Neuronal stem cell (in vitro differentiated cells): ENCODE measurements around the gene FAM240A.

Experiments
- DNase-seq: peaks from one replicate; pipeline ENCODE4 v3.0.0-alpha.2; 2013; ENCODE audit warnings: low spot score
- H2AFZ ChIP-seq: one replicate; pipeline ENCODE4 v1.6.1; 2013; ENCODE audit warnings: mild to moderate bottlenecking, low read length, inconsistent platforms
- H2AK5ac ChIP-seq: 2 replicates; pipeline ENCODE4 v1.6.1; 2013; ENCODE audit warnings: low read depth, mild to moderate bottlenecking, inconsistent platforms, low read length, moderate library complexity, mixed read lengths
- H2BK120ac ChIP-seq: 2 replicates; pipeline ENCODE4 v1.6.1; 2013; ENCODE audit warnings: low read depth, mild to moderate bottlenecking, inconsistent platforms, low read length, moderate library complexity, mixed read lengths
- H2BK12ac ChIP-seq: one replicate; pipeline ENCODE4 v1.6.1; 2013; ENCODE audit warnings: low read length, inconsistent platforms
- H2BK15ac ChIP-seq: 2 replicates; pipeline ENCODE4 v1.6.1; 2013; ENCODE audit warnings: mild to moderate bottlenecking, low read length, inconsistent platforms, mixed read lengths
- H2BK5ac ChIP-seq: one replicate; pipeline ENCODE4 v1.6.1; 2013; ENCODE audit warnings: inconsistent platforms, mild to moderate bottlenecking, low read length, moderate library complexity
- H3K14ac ChIP-seq: one replicate; pipeline ENCODE4 v1.6.1; 2013; ENCODE audit warnings: low read length, inconsistent platforms
- H3K18ac ChIP-seq: 2 replicates; pipeline ENCODE4 v1.6.1; 2013; ENCODE audit warnings: low read length, inconsistent platforms
- H3K23ac ChIP-seq: 2 replicates; pipeline ENCODE4 v1.6.1; 2013; ENCODE audit warnings: low read depth, mild to moderate bottlenecking, mixed read lengths, low read length, inconsistent platforms; ENCODE audit not compliant: poor library complexity
- H3K27ac ChIP-seq: replicated peaks from 3 replicates; pipeline ENCODE4 v1.5.1; 2013; ENCODE audit warnings: low read length, inconsistent platforms
- H3K27me3 ChIP-seq, 3 experiments: 2 replicates each; pipeline ENCODE4 v1.6.1; 2013; ENCODE audit warnings: low read length in 3 of 3, mild to moderate bottlenecking in 2 of 3, inconsistent platforms in 1 of 3, low read depth in 1 of 3, mixed read lengths in 1 of 3, moderate library complexity in 1 of 3; ENCODE audit not compliant: control insufficient read depth in 3 of 3, insufficient read depth in 3 of 3
- H3K36me3 ChIP-seq, 2 donors: replicated peaks in 1 of 2; 2 replicates each; pipeline ENCODE4 v1.6.1; 2013; ENCODE audit warnings: low read length in 2 of 2; ENCODE audit not compliant: control insufficient read depth in 2 of 2, insufficient read depth in 2 of 2
- H3K4ac ChIP-seq: 2 replicates; pipeline ENCODE4 v1.6.1; 2013; ENCODE audit warnings: inconsistent platforms, mild to moderate bottlenecking, low read length, moderate library complexity
- H3K4me1 ChIP-seq, 2 donors: 1 replicate in 1 of 2; 2 replicates in 1 of 2; pipeline ENCODE4 v1.6.1; 2013; ENCODE audit warnings: low read length in 2 of 2, low read depth in 1 of 2; ENCODE audit not compliant: control insufficient read depth in 2 of 2, insufficient read depth in 1 of 2
- H3K4me2 ChIP-seq: one replicate; pipeline ENCODE4 v1.6.1; 2013; ENCODE audit warnings: mild to moderate bottlenecking, low read length, inconsistent platforms; ENCODE audit not compliant: insufficient read depth, poor library complexity, severe bottlenecking
- H3K4me3 ChIP-seq, 2 donors: 2 replicates each; pipeline ENCODE4 v1.5.1; 2013; ENCODE audit warnings: low read length in 2 of 2, mild to moderate bottlenecking in 2 of 2, inconsistent platforms in 1 of 2, moderate library complexity in 1 of 2
- H3K79me1 ChIP-seq: one replicate; pipeline ENCODE4 v1.6.1; 2013; ENCODE audit warnings: low read depth, mild to moderate bottlenecking, inconsistent platforms, low read length, moderate library complexity
- H3K9ac ChIP-seq: one replicate; pipeline ENCODE4 v1.6.1; 2013; ENCODE audit warnings: mild to moderate bottlenecking, low read depth, low read length, inconsistent platforms; ENCODE audit not compliant: poor library complexity
- H3K9me3 ChIP-seq, 2 donors: replicated peaks in 1 of 2; 2 replicates each; pipeline versions ENCODE3 to v1.6.1; 2013; ENCODE audit warnings: low read length in 2 of 2, mild to moderate bottlenecking in 2 of 2, inconsistent platforms in 1 of 2, low read depth in 1 of 2, mixed read lengths in 1 of 2, moderate library complexity in 1 of 2; ENCODE audit not compliant: control insufficient read depth in 2 of 2, insufficient read depth in 1 of 2
- H4K8ac ChIP-seq: one replicate; pipeline ENCODE4 v1.6.1; 2013; ENCODE audit warnings: low read depth, mild to moderate bottlenecking, inconsistent platforms, low read length, moderate library complexity
- H4K91ac ChIP-seq: one replicate; pipeline ENCODE4 v1.6.1; 2013; ENCODE audit warnings: low read length, low read depth, mild to moderate bottlenecking, inconsistent platforms; ENCODE audit not compliant: poor library complexity
- WGBS, 2 donors: extraction: QIAGEN DNeasy Blood & Tissue Kit; methylation state at CpG; one replicate each; pipeline ENCODE4 v1.1.7; 2013; ENCODE audit warnings: missing lambda C conversion rate in 2 of 2, mixed read lengths in 1 of 2; ENCODE audit not compliant: insufficient read length in 2 of 2, insufficient replicate concordance in 1 of 2; ENCODE audit errors: extremely low coverage in 2 of 2; 5-methylcytosine and 5-hydroxymethylcytosine counted together

FAM240A gene

DNA sequence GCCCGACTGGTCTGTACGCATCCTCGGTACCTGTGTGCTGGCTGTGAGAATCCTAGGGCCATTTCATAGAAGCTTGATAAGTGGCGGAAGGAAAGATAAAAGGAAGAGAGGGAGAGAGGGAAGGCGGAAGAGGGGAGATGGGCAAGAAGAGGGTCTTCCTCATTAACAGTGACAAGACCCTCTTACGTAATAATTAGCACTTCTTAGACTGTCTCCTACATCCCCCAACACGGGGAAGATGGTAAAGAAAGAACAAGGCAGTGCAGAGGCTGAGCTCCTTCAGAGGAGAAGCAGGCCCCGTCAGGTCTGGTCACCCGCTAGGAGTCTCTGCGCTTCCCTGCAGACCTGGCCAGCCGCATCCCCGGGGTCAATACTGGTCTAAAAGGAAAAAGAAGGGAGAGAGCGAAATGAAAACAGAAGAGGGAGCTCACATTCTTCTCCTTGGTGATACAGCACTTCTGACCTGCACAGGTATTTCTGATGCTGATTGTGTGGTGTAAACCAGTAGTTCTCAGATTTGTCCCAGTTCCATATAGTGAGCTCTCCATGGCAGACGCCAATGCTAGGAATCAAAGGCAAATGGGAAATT, 19.0 kb upstream of the FAM240A start:
- Histone ChIP-seq H3K9ac (no peak overlapping the region), H4K91ac (no peak overlapping the region), H3K4me2 (no peak overlapping the region), H4K8ac (no peak overlapping the region), H3K9me3 (no peaks in the 10 kb centered on the region), H2BK12ac (no peak overlapping the region), H2AK5ac (no peak overlapping the region), H3K4ac (no peak overlapping the region), H2AFZ (no peak overlapping the region), H3K18ac (no peak overlapping the region), H3K27me3 (no peaks in the 10 kb centered on the region), H3K14ac (no peak overlapping the region), H3K4me3 (no peak overlapping the region), H2BK15ac (no peak overlapping the region), H2BK5ac (no peak overlapping the region), H3K4me1 (peaks cover 0 to 1% of the 10 kb centered on the region in 2 donors), H3K27ac (no peak overlapping the region), H3K36me3 (no peaks in the 10 kb centered on the region), H2BK120ac (no peak overlapping the region), H3K79me1 (no peaks in the 10 kb centered on the region), H3K23ac (no peak overlapping the region)
- WGBS, 2 donors: no CpG with 5 or more reads among the region's 14 CpGs
- no peak for DNase-seq

DNA sequence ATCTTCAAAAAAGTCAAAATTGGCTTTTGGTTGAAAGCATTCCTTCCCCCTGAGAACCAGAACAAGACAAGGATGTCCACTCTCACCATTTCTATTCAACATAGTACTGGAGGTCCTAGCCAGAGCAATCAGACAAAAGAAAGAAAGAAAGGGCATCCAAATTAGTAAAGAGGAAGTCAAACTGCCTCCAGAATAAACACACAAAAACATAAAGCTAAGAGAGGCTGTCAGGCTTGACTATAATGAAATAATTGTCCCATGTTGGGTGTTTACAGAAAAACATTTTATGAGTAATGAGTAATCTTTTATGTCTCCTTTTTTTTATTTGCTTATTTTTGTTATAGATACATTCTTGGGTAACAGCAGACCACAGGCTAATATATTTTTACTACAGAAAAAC, 18.3 kb upstream of the FAM240A start:
- Histone ChIP-seq H3K9ac (no peak overlapping the region), H2AK5ac (no peak overlapping the region), H4K8ac (no peak overlapping the region), H3K9me3 (no peaks in the 10 kb centered on the region), H3K23ac (no peak overlapping the region), H3K4me2 (no peak overlapping the region), H3K14ac (no peak overlapping the region), H3K4me1 (peaks cover 0 to 1% of the 10 kb centered on the region in 2 donors), H4K91ac (no peak overlapping the region), H3K79me1 (no peaks in the 10 kb centered on the region), H3K4ac (no peak overlapping the region), H3K36me3 (no peaks in the 10 kb centered on the region), H3K27ac (no peak overlapping the region), H2BK5ac (no peak overlapping the region), H3K27me3 (no peaks in the 10 kb centered on the region), H2BK12ac (no peak overlapping the region), H3K18ac (no peak overlapping the region), H2BK120ac (no peak overlapping the region), H3K4me3 (no peak overlapping the region), H2AFZ (no peak overlapping the region), H2BK15ac (no peak overlapping the region)
- DNase-seq: no peak

DNA sequence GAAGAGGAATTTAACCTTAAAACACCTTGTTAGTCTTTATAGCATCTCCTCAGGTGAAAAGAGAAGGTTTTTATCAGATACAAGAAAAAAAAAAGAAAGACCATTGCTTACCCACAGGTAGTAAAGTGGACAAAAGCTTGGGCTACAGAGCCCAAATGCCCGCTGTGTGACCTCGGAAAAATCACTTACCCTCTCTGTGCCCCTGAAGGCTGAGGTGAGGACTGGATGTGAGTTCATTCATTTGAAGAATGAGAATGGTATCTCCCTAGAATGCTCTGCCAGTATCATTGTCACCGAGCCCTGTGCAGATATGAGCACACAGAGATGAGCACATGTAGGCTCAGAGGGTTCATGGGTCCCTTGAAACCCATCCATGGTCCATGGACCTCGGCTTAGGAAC, 17.6 kb upstream of the FAM240A start:
- WGBS, 2 donors: no CpG with 5 or more reads among the region's 4 CpGs
- H3K36me3 ChIP-seq: no peaks in the 10 kb centered on the region
- no peak overlapping the region for H2AK5ac ChIP-seq
- no peak overlapping the region for H3K27ac ChIP-seq
- no peak overlapping the region for H4K91ac ChIP-seq
- H2AFZ ChIP-seq: no peak overlapping the region
- no peak overlapping the region for H3K14ac ChIP-seq
- H3K23ac ChIP-seq: no peak overlapping the region
- H2BK15ac ChIP-seq: no peak overlapping the region
- H3K79me1 ChIP-seq: no peaks in the 10 kb centered on the region
- DNase-seq: no peak
- H3K4me2 ChIP-seq: no peak overlapping the region
- H2BK120ac ChIP-seq: no peak overlapping the region
- no peak overlapping the region for H3K4ac ChIP-seq
- no peaks in the 10 kb centered on the region for H3K9me3 ChIP-seq
- no peak overlapping the region for H3K9ac ChIP-seq
- H3K18ac ChIP-seq: no peak overlapping the region
- H2BK5ac ChIP-seq: no peak overlapping the region
- no peak overlapping the region for H2BK12ac ChIP-seq
- no peaks in the 10 kb centered on the region for H3K27me3 ChIP-seq
- no peak overlapping the region for H3K4me3 ChIP-seq
- peaks cover 0 to 1% of the 10 kb centered on the region in 2 donors for H3K4me1 ChIP-seq
- no peak overlapping the region for H4K8ac ChIP-seq

DNA sequence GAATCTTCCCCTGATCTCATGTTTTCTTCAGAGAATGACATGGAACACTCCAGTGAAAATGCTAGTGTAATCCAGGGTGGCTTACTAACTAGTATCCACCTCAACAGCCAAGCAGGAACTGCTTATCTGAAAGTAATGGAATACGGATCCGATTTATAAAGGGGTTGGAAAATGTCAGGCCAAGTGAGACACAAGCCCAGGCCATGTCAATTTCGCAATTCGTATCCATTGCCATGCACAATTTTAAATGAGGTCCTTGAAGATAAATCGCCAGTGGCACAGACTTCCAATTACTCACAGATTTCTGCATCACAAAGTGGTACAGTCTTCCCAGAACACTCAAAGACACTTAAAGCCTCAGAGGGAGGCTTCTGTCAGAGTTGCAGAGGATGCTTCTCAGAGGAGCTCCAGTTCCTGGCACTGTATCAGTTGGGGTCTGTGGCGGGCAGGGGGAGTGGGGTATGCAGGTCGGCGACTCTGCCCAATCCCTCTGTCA, 16.5 kb upstream of the FAM240A start:
- Histone ChIP-seq H3K18ac (no peak overlapping the region), H3K36me3 (no peaks in the 10 kb centered on the region), H3K9ac (no peak overlapping the region), H2AFZ (no peak overlapping the region), H2AK5ac (no peak overlapping the region), H2BK120ac (no peak overlapping the region), H4K91ac (no peak overlapping the region), H2BK5ac (no peak overlapping the region), H3K9me3 (no peaks in the 10 kb centered on the region), H3K27me3 (no peaks in the 10 kb centered on the region), H3K4me2 (no peak overlapping the region), H3K27ac (no peak overlapping the region), H2BK12ac (no peak overlapping the region), H3K4me3 (no peak overlapping the region), H2BK15ac (no peak overlapping the region), H3K23ac (no peak overlapping the region), H3K14ac (no peak overlapping the region), H3K4me1 (peaks cover 0 to 1% of the 10 kb centered on the region in 2 donors), H4K8ac (no peak overlapping the region), H3K4ac (no peak overlapping the region), H3K79me1 (no peaks in the 10 kb centered on the region)
- WGBS, 2 donors: no CpG with 5 or more reads among the region's 8 CpGs
- DNase-seq: no peak
